Measurements from ENCODE around the gene ABCC1. TPM values are rescaled to one million over a fixed set of nuclear protein-coding genes. Genes with fewer than 3 reads are reported as not detected.
A peak's percentile ranks its signal among the peaks of the same experiment; 100 is the strongest.

The ABCC1 gene
- total RNA-seq, 1 experiment from 2014 or later, result 16.1 TPM

DNA sequence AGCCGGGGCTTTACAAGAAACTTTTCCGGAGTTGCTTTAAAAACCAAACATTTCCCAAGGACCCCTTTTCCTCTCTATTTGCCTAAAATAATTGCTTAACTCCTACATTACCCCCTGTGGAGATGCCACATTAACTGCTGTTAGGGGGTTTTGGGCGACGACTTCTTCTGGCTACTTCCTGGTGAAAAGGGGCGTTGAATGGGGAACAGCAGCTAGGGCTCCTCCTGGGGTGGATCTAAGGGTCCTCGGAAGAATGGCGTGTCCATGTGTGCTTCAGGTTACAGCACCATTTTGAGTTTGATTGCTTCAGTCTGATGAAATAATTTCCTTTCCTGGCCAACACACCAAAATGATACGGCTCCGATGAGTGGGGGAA, 22.0 kb downstream of the ABCC1 start:
- ChIA-PET CTCF (no interaction called here), POLR2A (ENCODE audit: unreplicated experiment) (no interaction called here)
- DNase-seq (no peak), ATAC-seq (no peak)
- Histone ChIP-seq H3K36me3 (ENCODE audit: low read depth, low read length) (peaks cover 8% of the 10 kb centered on the region; the same call in 1 of the 2 replicates), H3K4me1 (ENCODE audit: insufficient read depth, low read length) (peaks cover 12% of the 10 kb centered on the region), H3K9ac (ENCODE audit: low read length) (no peak overlapping the region), H3K79me2 (ENCODE audit: low read length) (peaks cover 85% of the 10 kb centered on the region), H3F3A (ENCODE audit: low read length, unreplicated experiment) (no peaks in the 10 kb centered on the region), H3K27me3 (ENCODE audit: low read length) (no peaks in the 10 kb centered on the region), H3K27ac (ENCODE audit: low read length) (no peak overlapping the region), H3K4me3 (ENCODE audit: low read length) (no peak overlapping the region), H3K9me3 (ENCODE audit: low read length) (no peaks in the 10 kb centered on the region), H3K9me2 (replicated peaks; ENCODE audit: low read length) (no peaks in the 10 kb centered on the region), H4K20me1 (ENCODE audit: low read length) (no peaks in the 10 kb centered on the region), H2AFZ (ENCODE audit: low read length) (no peak overlapping the region), H3K4me2 (ENCODE audit: low read length) (no peak overlapping the region)
- BruUV-seq (replicated peaks), result no TSS peak
- no peak for TF ChIP-seq EZH2 (IDR thresholded peaks at IDR 0.05; ENCODE audit: low read length, unreplicated experiment)
- TF ChIP-seq, protein P1, sequence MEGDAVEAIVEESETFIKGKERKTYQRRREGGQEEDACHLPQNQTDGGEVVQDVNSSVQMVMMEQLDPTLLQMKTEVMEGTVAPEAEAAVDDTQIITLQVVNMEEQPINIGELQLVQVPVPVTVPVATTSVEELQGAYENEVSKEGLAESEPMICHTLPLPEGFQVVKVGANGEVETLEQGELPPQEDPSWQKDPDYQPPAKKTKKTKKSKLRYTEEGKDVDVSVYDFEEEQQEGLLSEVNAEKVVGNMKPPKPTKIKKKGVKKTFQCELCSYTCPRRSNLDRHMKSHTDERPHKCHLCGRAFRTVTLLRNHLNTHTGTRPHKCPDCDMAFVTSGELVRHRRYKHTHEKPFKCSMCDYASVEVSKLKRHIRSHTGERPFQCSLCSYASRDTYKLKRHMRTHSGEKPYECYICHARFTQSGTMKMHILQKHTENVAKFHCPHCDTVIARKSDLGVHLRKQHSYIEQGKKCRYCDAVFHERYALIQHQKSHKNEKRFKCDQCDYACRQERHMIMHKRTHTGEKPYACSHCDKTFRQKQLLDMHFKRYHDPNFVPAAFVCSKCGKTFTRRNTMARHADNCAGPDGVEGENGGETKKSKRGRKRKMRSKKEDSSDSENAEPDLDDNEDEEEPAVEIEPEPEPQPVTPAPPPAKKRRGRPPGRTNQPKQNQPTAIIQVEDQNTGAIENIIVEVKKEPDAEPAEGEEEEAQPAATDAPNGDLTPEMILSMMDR (conservative IDR thresholded peaks at IDR 0.05; ENCODE audit: low read depth, low read length), result no peak
- TF ChIP-seq EZH2phosphoT487 (IDR thresholded peaks at IDR 0.05; ENCODE audit: borderline replicate concordance, low read length), result no peak
- intact Hi-C loops (cut with micrococcal nuclease), result no loop called here

DNA sequence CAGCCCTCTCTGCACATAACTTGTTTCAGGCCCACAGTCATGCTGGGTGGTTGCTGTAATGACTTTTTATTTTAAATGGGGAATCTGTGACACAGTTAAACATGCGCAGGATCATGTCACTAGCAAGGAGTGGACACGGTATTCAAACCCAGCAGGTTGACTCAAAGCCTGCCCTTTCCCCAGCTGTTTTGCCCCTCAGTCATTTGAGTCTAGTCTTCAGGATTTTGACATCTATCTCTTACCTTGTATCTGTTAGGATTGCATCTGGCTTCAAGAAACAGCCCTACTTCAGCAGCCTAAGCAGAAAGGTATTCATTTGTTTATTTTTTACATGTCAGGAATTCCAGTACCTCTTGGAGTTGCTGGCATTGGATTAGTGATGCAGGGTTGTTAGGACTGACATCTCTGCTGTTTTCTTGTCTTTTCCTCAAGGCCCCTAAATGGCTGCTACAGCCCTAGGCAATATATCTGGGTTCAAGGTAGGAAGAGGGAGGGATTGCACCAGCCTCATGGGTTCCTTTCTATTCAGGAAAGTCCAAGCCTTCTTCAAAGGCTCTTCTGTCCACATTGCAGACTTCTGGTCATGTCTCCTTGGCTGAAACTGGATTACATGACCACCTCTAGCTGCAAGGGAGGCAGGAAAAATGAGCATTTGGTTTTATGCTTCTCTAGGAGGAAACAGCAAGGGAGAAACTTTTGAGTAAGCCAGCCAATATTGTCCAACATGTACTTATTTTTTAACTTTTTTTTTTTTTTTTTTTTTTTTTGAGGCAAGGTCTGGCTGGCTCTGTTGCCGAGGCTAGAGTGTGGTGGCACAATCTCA, 22.8 kb downstream of the ABCC1 start:
- intact Hi-C loops (cut with micrococcal nuclease), result no loop called here

More for the DNA sequence above, 22.8 kb downstream of the ABCC1 start:
- ChIA-PET CTCF (no interaction called here), POLR2A (ENCODE audit: unreplicated experiment) (no interaction called here)
- H4K20me1 ChIP-seq (ENCODE audit: low read length), result no peaks in the 10 kb centered on the region
- H3K4me1 ChIP-seq (ENCODE audit: insufficient read depth, low read length), result peaks cover 4% of the 10 kb centered on the region
- H3F3A ChIP-seq (ENCODE audit: low read length, unreplicated experiment), result no peaks in the 10 kb centered on the region
- BruUV-seq (replicated peaks), result no TSS peak
- no peak overlapping the region for H2AFZ ChIP-seq (ENCODE audit: low read length)
- peaks cover 8% of the 10 kb centered on the region; the same call in 1 of the 2 replicates for H3K36me3 ChIP-seq (ENCODE audit: low read depth, low read length)
- DNase-seq (peak; percentile 26), ATAC-seq (no peak)
- no peaks in the 10 kb centered on the region for H3K27me3 ChIP-seq (ENCODE audit: low read length)
- H3K9ac ChIP-seq (ENCODE audit: low read length), result no peak overlapping the region
- no peaks in the 10 kb centered on the region for H3K9me2 ChIP-seq (replicated peaks; ENCODE audit: low read length)
- peaks cover 90% of the 10 kb centered on the region for H3K79me2 ChIP-seq (ENCODE audit: low read length)
- no peak overlapping the region for H3K4me2 ChIP-seq (ENCODE audit: low read length)
- H3K27ac ChIP-seq (ENCODE audit: low read length), result no peak overlapping the region
- TF ChIP-seq, protein P1 (conservative IDR thresholded peaks at IDR 0.05; ENCODE audit: low read depth, low read length), result no peak
- TF ChIP-seq EZH2 (IDR thresholded peaks at IDR 0.05; ENCODE audit: low read length, unreplicated experiment), result no peak
- TF ChIP-seq EZH2phosphoT487 (IDR thresholded peaks at IDR 0.05; ENCODE audit: borderline replicate concordance, low read length), result no peak
- H3K9me3 ChIP-seq (ENCODE audit: low read length), result no peaks in the 10 kb centered on the region
- H3K4me3 ChIP-seq (ENCODE audit: low read length), result no peak overlapping the region

All from PC-3 (cell line).